Stimulated activated CD8-positive, alpha-beta memory T cell treated with anti-CD3 and anti-CD28 coated beads, Interleukin-4, amount 100 ng/mL, for 48 hours (primary cell): Measurements from ENCODE around the gene CELF1.

Experiments
- DNase-seq: peaks from one replicate; pipeline ENCODE4 v3.0.0-alpha.2; 2020

The CELF1 gene

GRCh38 chr11:47443028-47443700 lies 109.8 kb downstream of the CELF1 start:
- no peak for DNase-seq

- DNase-seq, result no peak
These were observed 110.4 kb downstream of the CELF1 start for GRCh38 chr11:47442514-47442913.

- no peak for DNase-seq
These were observed 111.5 kb downstream of the CELF1 start for GRCh38 chr11:47441421-47441820.

GRCh38 chr11:47440054-47440476 lies 112.9 kb downstream of the CELF1 start:
- no peak for DNase-seq

- no peak for DNase-seq
These were observed 114.2 kb downstream of the CELF1 start for GRCh38 chr11:47438721-47439120.

GRCh38 chr11:47437746-47438418 lies 115.0 kb downstream of the CELF1 start:
- no peak for DNase-seq

- no peak for DNase-seq
These were observed 115.7 kb downstream of the CELF1 start for GRCh38 chr11:47437218-47437745.

- no peak for DNase-seq
These were observed 116.2 kb downstream of the CELF1 start for GRCh38 chr11:47436726-47437125.

GRCh38 chr11:47435687-47436086 lies 117.2 kb downstream of the CELF1 start:
- DNase-seq, result no peak

GRCh38 chr11:47434011-47434786 lies 118.7 kb downstream of the CELF1 start:
- DNase-seq, result no peak

GRCh38 chr11:47433157-47433556 lies 119.8 kb downstream of the CELF1 start:
- DNase-seq, result no peak

- DNase-seq, result no peak
These were observed 121.4 kb downstream of the CELF1 start for GRCh38 chr11:47431356-47432083.

GRCh38 chr11:47430524-47430923 lies 122.4 kb downstream of the CELF1 start:
- no peak for DNase-seq

- DNase-seq, result peak; percentile 100
These were observed 126.6 kb downstream of the CELF1 start, which contains the start of gene PSMC3 for GRCh38 chr11:47426062-47426956. Gene PSMC3 (minus strand): TSS chr11:47426439. CDS start chr11:47426279, 160 bp downstream.

- DNase-seq, result no peak
These were observed 127.3 kb downstream of the CELF1 start for GRCh38 chr11:47425611-47426010.

GRCh38 chr11:47418454-47419259 lies 134.3 kb downstream of the CELF1 start:
- no peak for DNase-seq

- no peak for DNase-seq
These were observed 135.2 kb downstream of the CELF1 start for GRCh38 chr11:47417712-47418111.

- no peak for DNase-seq
These were observed 136.9 kb downstream of the CELF1 start for GRCh38 chr11:47415949-47416472.
